WTC11 (cell line): Measurements from ENCODE around the gene WNT6. TPM values are rescaled to one million over a fixed set of nuclear protein-coding genes. Genes with fewer than 3 reads are reported as not detected.

Experiments
- ATAC-seq: fragments of 200-7000 bp; cut with Tn5 transposase; 2 replicates; pipeline ENCODE4 v1.10.0; 2021; ENCODE audit warnings: mild to moderate bottlenecking, moderate library complexity
- CTCF ChIA-PET: fragments of 300-600 bp; sonication (Branson Sonifier 250); formaldehyde crosslinking; loops from one replicate; lab custom pipeline; 2021; ENCODE audit warnings: antibody characterized with exemption; lab: Charles Lee
- POLR2A ChIA-PET: fragments of 350-600 bp; sonication (Branson Sonifier 250); formaldehyde crosslinking; loops from one replicate; lab custom pipeline; 2021; ENCODE audit warnings: antibody characterized with exemption; lab: Charles Lee
- DNase-seq: peaks from one replicate; pipeline ENCODE4 v3.0.0; 2021; ENCODE audit warnings: low spot score
- H3K27ac Mint-ChIP-seq: 2 replicates; pipeline ENCODE4 v1.8.0; 2021; ENCODE audit warnings: mixed read lengths
- H3K27me3 Mint-ChIP-seq: 2 replicates; pipeline ENCODE4 v1.8.0; 2021; ENCODE audit warnings: low read depth, mild to moderate bottlenecking, moderate library complexity, mixed read lengths
- H3K36me3 Mint-ChIP-seq: 2 replicates; pipeline ENCODE4 v1.8.0; 2021; ENCODE audit warnings: mixed read lengths
- H3K4me1 Mint-ChIP-seq: 2 replicates; pipeline ENCODE4 v1.8.0; 2022; ENCODE audit warnings: mixed read lengths
- H3K4me3 Mint-ChIP-seq: 2 replicates; pipeline ENCODE4 v1.8.0; 2021; ENCODE audit warnings: mild to moderate bottlenecking, moderate library complexity, mixed read lengths
- H3K9me3 Mint-ChIP-seq: 2 replicates; pipeline ENCODE4 v1.8.0; 2021; ENCODE audit warnings: mixed read lengths
- ESRRA ChIP-seq: sonication (generic); formaldehyde crosslinking; IDR thresholded peaks from 2 replicates; pipeline ENCODE4 v1.8.1; 2022; ENCODE audit warnings: mild to moderate bottlenecking, missing genetic modification reagents, borderline replicate concordance
- IRF2 ChIP-seq: sonication (generic); formaldehyde crosslinking; IDR thresholded peaks from 2 replicates; pipeline ENCODE4 v1.8.0; 2022; ENCODE audit warnings: low read depth, missing genetic modification reagents, borderline replicate concordance
- NR1H2 ChIP-seq: sonication (generic); formaldehyde crosslinking; IDR thresholded peaks from 2 replicates; pipeline ENCODE4 v1.9.0; 2021; ENCODE audit warnings: mild to moderate bottlenecking, moderate library complexity, missing genetic modification reagents
- TEAD1 ChIP-seq: sonication (generic); formaldehyde crosslinking; IDR thresholded peaks from 2 replicates; pipeline ENCODE4 v1.8.0; 2022; ENCODE audit warnings: mild to moderate bottlenecking, missing genetic modification reagents
- TEAD4 ChIP-seq: sonication (generic); formaldehyde crosslinking; IDR thresholded peaks from 2 replicates; pipeline ENCODE4 v1.8.0; 2022; ENCODE audit warnings: mild to moderate bottlenecking, missing genetic modification reagents
- TP53 ChIP-seq: sonication (generic); formaldehyde crosslinking; IDR thresholded peaks from 2 replicates; pipeline ENCODE4 v1.8.1; 2023; ENCODE audit warnings: mild to moderate bottlenecking, missing genetic modification reagents
- ZBTB21 ChIP-seq: sonication (generic); formaldehyde crosslinking; IDR thresholded peaks from 2 replicates; pipeline ENCODE4 v1.8.1; 2023; ENCODE audit warnings: mild to moderate bottlenecking, missing genetic modification reagents, borderline replicate concordance
- ZNF232 ChIP-seq: sonication (generic); formaldehyde crosslinking; IDR thresholded peaks from 2 replicates; pipeline ENCODE4 v1.8.0; 2022; ENCODE audit warnings: mild to moderate bottlenecking, missing genetic modification reagents
- ZNF317 ChIP-seq: sonication (generic); formaldehyde crosslinking; IDR thresholded peaks from 2 replicates; pipeline ENCODE4 v1.8.1; 2023; ENCODE audit warnings: low read depth, mild to moderate bottlenecking, moderate library complexity, missing genetic modification reagents, borderline replicate concordance
- total RNA-seq: library from RNA; stranded (reverse); gene quantifications from 3 replicates; pipeline ENCODE4 v1.2.3, GENCODE V29; 2021
- TF ChIP-seq, protein P1 (sequence below): fragments of 250-450 bp; sonication (Bioruptor Pico); conservative IDR thresholded peaks from 2 replicates; pipeline ENCODE4 v1.9.0; 2021; ENCODE audit warnings: mild to moderate bottlenecking
- TF ChIP-seq, protein P2 (sequence below): sonication (generic); formaldehyde crosslinking; IDR thresholded peaks from 2 replicates; pipeline ENCODE4 v1.8.1; 2023; ENCODE audit warnings: mild to moderate bottlenecking, missing genetic modification reagents, borderline replicate concordance
- TF ChIP-seq, protein P3 (sequence below): sonication (generic); formaldehyde crosslinking; IDR thresholded peaks from 2 replicates; pipeline ENCODE4 v1.8.0; 2022; ENCODE audit warnings: missing genetic modification reagents
- TF ChIP-seq, protein P4 (sequence below): sonication (generic); formaldehyde crosslinking; IDR thresholded peaks from 2 replicates; pipeline ENCODE4 v1.8.0; 2022; ENCODE audit warnings: mild to moderate bottlenecking, missing genetic modification reagents

WNT6 gene
- total RNA-seq, 1 experiment from 2014 or later, result not detected

DNA sequence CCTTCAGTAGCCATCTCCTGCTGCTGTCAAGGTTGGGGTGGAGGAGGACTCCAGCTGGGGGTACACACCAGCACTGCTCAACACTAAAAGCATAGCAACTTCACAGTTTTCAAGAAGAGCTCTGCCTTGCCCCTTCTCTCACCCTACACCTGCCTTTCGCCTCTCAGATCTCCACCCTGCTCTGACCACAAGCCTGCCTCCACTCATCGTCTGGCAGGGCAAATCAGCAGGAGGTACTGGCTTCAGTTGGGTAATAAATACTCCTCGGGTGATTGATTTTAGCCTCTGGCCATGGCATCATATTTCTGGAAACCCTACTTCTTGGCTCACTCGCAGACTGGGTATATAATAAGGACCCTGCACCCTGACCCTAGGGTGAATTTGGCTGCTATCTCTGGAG is 24.9 kb upstream of the WNT6 start:
- Mint-ChIP-seq H3K27me3 (peaks cover 13% of the 10 kb centered on the region), H3K36me3 (no peaks in the 10 kb centered on the region), H3K4me3 (no peak overlapping the region), H3K9me3 (peaks cover 8% of the 10 kb centered on the region; the same call in 1 of the 2 replicates), H3K27ac (no peak overlapping the region), H3K4me1 (no peaks in the 10 kb centered on the region)
- no peak for DNase-seq
- no peak for TF ChIP-seq IRF2 (CRISPR knock-in tag)
- no peak for TF ChIP-seq NR1H2
- TF ChIP-seq ZNF317, result no peak
- no peak for TF ChIP-seq ESRRA (CRISPR knock-in tag)
- no peak for TF ChIP-seq TEAD4 (CRISPR knock-in tag)
- no peak for TF ChIP-seq TP53 (CRISPR knock-in tag)
- TF ChIP-seq, protein P1, sequence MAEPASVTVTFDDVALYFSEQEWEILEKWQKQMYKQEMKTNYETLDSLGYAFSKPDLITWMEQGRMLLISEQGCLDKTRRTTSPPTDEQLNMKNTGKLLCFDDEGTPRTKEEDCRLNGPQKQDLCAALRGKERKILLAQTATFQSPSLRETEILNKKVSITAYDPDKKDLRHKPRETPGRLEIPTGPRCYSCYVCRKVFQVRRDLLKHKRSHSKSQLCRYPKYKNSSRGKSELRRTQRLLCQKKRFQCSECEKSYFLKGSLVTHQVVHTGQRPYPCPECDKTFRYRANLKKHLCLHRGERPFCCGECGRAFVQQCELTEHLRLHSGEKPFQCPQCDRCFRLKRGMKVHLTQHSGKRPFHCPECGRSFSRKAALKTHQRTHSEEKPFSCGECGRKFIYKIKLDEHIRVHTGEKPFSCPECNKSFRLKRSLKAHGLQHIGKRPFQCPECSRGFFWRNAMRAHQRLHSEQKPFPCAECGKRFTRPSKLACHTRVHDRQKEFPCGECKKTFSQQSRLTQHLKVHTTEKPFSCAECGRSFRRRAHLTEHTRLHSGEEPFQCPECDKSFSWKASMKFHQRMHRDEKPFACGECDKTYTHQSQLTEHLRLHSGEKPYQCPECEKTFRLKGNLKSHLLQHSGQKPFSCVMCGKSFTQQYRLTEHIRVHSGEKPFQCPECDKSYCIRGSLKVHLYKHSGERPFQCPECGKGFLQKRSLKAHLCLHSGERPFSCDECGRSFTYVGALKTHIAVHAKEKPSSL, result no peak
- TF ChIP-seq ZBTB21, result no peak
- TF ChIP-seq, protein P2, sequence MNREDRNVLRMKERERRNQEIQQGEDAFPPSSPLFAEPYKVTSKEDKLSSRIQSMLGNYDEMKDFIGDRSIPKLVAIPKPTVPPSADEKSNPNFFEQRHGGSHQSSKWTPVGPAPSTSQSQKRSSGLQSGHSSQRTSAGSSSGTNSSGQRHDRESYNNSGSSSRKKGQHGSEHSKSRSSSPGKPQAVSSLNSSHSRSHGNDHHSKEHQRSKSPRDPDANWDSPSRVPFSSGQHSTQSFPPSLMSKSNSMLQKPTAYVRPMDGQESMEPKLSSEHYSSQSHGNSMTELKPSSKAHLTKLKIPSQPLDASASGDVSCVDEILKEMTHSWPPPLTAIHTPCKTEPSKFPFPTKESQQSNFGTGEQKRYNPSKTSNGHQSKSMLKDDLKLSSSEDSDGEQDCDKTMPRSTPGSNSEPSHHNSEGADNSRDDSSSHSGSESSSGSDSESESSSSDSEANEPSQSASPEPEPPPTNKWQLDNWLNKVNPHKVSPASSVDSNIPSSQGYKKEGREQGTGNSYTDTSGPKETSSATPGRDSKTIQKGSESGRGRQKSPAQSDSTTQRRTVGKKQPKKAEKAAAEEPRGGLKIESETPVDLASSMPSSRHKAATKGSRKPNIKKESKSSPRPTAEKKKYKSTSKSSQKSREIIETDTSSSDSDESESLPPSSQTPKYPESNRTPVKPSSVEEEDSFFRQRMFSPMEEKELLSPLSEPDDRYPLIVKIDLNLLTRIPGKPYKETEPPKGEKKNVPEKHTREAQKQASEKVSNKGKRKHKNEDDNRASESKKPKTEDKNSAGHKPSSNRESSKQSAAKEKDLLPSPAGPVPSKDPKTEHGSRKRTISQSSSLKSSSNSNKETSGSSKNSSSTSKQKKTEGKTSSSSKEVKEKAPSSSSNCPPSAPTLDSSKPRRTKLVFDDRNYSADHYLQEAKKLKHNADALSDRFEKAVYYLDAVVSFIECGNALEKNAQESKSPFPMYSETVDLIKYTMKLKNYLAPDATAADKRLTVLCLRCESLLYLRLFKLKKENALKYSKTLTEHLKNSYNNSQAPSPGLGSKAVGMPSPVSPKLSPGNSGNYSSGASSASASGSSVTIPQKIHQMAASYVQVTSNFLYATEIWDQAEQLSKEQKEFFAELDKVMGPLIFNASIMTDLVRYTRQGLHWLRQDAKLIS (CRISPR knock-in tag), result no peak
- TF ChIP-seq, protein P3, sequence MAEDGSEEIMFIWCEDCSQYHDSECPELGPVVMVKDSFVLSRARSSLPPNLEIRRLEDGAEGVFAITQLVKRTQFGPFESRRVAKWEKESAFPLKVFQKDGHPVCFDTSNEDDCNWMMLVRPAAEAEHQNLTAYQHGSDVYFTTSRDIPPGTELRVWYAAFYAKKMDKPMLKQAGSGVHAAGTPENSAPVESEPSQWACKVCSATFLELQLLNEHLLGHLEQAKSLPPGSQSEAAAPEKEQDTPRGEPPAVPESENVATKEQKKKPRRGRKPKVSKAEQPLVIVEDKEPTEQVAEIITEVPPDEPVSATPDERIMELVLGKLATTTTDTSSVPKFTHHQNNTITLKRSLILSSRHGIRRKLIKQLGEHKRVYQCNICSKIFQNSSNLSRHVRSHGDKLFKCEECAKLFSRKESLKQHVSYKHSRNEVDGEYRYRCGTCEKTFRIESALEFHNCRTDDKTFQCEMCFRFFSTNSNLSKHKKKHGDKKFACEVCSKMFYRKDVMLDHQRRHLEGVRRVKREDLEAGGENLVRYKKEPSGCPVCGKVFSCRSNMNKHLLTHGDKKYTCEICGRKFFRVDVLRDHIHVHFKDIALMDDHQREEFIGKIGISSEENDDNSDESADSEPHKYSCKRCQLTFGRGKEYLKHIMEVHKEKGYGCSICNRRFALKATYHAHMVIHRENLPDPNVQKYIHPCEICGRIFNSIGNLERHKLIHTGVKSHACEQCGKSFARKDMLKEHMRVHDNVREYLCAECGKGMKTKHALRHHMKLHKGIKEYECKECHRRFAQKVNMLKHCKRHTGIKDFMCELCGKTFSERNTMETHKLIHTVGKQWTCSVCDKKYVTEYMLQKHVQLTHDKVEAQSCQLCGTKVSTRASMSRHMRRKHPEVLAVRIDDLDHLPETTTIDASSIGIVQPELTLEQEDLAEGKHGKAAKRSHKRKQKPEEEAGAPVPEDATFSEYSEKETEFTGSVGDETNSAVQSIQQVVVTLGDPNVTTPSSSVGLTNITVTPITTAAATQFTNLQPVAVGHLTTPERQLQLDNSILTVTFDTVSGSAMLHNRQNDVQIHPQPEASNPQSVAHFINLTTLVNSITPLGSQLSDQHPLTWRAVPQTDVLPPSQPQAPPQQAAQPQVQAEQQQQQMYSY (CRISPR knock-in tag), result no peak
- TF ChIP-seq, protein P4, sequence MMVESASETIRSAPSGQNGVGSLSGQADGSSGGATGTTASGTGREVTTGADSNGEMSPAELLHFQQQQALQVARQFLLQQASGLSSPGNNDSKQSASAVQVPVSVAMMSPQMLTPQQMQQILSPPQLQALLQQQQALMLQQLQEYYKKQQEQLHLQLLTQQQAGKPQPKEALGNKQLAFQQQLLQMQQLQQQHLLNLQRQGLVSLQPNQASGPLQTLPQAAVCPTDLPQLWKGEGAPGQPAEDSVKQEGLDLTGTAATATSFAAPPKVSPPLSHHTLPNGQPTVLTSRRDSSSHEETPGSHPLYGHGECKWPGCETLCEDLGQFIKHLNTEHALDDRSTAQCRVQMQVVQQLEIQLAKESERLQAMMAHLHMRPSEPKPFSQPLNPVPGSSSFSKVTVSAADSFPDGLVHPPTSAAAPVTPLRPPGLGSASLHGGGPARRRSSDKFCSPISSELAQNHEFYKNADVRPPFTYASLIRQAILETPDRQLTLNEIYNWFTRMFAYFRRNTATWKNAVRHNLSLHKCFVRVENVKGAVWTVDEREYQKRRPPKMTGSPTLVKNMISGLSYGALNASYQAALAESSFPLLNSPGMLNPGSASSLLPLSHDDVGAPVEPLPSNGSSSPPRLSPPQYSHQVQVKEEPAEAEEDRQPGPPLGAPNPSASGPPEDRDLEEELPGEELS (CRISPR knock-in tag), result no peak
- ChIA-PET POLR2A (no interaction called here), CTCF (interaction anchor here (1.9 kb wide), 1 partner anchor 13 kb away, joined by 5 read pairs; no protein-coding TSS in a partner anchor)
- ATAC-seq, result no peak

DNA sequence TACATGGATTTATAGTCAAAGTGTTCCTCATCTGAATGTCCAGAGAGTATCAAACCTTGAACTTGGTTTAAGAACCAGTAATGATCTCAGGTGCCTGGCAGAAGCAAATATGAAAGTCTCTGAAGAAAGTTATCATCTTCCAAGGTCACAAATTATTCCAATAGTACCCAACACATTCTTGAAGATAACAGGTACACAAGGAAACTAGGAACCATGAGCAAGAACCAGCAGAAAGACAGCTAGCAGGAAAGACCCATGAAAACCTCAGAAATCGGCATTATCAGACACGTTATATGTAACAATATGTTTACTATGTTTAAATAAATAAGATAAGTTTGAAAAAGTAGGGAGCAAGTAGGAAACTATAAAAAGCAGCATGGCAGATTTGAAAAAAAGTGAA is 22.1 kb upstream of the WNT6 start:
- H3K27ac Mint-ChIP-seq, result no peak overlapping the region
- no peak for TF ChIP-seq ZNF232 (CRISPR knock-in tag)
- TF ChIP-seq TEAD1 (CRISPR knock-in tag), result no peak
- TF ChIP-seq, all 79 proteins: peak for 0
- DNase-seq (no peak), ATAC-seq (no peak)
- CTCF ChIA-PET, result interaction anchor here (2.4 kb wide), 1 partner anchor 10 kb away, joined by 8 read pairs; no protein-coding TSS in a partner anchor
- POLR2A ChIA-PET, result interaction anchor here (0.6 kb wide), 1 partner anchor 101 kb away, joined by 4 read pairs; no protein-coding TSS in a partner anchor
- H3K36me3 Mint-ChIP-seq, result no peaks in the 10 kb centered on the region
- H3K27me3 Mint-ChIP-seq, result peaks cover 11% of the 10 kb centered on the region
- H3K4me1 Mint-ChIP-seq, result no peaks in the 10 kb centered on the region
- no peak overlapping the region for H3K4me3 Mint-ChIP-seq
- peaks cover 14% of the 10 kb centered on the region for H3K9me3 Mint-ChIP-seq
